Measurements from ENCODE around the gene ZC3H7B.

DNA sequence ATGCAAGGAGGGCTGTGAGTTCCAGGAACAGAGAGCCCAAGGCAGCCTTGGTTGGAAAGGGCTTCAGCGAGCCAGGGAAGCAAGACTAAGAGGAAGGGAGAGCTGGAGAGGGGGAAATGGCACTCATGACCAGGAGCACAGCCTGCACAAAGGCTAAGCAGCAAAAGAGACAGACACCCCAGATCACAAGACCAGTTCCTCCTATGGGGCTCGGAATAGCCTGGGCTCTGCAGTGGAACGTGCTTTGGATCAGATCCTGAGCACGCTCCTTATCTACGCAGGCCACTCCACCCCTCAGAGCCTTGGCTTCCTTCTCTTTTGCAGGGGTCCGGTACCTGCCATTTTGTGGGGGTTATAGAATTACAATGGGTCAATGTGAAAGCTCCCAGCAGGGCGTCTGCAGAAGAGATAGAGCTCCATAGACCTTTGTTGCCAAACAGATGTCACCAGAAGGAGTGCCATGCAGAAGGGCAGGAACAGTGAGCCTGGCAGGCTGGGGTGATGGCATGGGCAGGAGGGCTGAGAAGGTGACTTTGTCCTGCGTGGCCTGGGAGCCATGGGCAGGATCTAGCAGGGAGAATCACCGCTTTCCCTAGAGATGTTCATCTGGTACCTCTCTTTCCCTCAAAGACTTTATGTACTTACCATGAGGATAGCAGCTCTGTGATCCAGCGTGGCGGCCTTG is 33.8 kb downstream of the ZC3H7B start:
- TF ChIP-seq, protein P1, sequence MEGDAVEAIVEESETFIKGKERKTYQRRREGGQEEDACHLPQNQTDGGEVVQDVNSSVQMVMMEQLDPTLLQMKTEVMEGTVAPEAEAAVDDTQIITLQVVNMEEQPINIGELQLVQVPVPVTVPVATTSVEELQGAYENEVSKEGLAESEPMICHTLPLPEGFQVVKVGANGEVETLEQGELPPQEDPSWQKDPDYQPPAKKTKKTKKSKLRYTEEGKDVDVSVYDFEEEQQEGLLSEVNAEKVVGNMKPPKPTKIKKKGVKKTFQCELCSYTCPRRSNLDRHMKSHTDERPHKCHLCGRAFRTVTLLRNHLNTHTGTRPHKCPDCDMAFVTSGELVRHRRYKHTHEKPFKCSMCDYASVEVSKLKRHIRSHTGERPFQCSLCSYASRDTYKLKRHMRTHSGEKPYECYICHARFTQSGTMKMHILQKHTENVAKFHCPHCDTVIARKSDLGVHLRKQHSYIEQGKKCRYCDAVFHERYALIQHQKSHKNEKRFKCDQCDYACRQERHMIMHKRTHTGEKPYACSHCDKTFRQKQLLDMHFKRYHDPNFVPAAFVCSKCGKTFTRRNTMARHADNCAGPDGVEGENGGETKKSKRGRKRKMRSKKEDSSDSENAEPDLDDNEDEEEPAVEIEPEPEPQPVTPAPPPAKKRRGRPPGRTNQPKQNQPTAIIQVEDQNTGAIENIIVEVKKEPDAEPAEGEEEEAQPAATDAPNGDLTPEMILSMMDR (IDR thresholded peaks at IDR 0.05; ENCODE audit: low read depth, low read length, poor library complexity, severe bottlenecking), result no peak
- no peak for TF ChIP-seq EZH2phosphoT487 (IDR thresholded peaks at IDR 0.05; ENCODE audit: borderline replicate concordance, low read length)

Measured in DOHH2 (cell line).